Activated gamma-delta T cell (primary cell): ENCODE results near the gene KCNN3.
A peak's percentile ranks its signal among the peaks of the same experiment; 100 is the strongest.

Source experiments
- DNase-seq: peaks from one replicate; lab custom pipeline; 2025; lab: John Stamatoyannopoulos, UW

KCNN3 gene

DNA sequence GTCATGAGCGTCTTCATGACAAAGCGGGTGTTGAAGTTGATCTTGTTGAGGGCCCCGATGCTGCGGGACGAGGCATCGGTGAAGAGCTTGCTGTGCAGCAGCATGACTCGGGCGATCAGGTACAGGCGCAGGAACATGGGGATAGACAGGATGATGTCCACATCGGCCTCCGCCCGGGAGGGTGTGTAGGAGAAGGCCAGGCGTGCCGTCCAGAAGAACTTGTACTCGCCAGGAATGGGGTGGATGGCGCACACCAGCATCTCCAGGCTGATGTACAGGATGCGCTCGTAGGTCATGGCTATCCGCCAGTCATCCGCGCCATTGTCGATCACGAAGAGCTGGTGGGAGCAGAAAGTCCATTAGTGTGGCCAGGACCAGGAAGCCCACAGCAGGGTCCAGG, 98.0 kb downstream of the KCNN3 start:
- no peak for DNase-seq

DNA sequence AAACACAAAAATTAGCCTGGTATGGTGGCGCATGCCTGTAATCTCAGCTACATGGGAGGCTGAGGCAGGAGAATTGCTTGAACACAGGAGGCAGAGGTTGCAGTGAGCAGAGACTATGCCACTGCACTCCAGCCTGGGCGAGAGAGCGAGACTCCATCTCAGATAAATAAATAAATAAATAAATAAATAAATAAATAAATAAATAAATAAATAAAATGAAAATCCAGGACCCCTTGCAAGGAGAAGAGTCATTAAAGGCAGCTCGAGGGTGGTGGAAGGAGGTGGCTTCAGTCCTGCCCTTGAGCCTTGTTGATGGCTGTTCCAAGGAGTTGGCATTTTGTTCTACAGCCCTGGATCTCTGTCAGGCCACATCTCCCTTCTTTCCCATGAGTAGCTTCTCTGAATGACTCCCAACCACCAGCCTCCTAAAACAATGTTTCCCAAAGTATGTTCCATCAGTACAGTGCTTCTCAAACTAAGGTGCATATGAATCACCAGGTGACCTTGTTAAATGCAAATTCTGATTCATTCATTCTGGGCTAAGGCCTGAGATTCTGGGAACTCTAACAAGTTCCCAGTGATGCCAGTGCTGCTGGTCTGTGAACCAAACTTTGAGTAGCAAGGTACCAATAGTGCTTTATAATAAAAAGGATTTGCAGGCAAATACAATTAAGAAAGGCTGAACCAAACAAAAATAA, 99.0 kb downstream of the KCNN3 start:
- no peak for DNase-seq

DNA sequence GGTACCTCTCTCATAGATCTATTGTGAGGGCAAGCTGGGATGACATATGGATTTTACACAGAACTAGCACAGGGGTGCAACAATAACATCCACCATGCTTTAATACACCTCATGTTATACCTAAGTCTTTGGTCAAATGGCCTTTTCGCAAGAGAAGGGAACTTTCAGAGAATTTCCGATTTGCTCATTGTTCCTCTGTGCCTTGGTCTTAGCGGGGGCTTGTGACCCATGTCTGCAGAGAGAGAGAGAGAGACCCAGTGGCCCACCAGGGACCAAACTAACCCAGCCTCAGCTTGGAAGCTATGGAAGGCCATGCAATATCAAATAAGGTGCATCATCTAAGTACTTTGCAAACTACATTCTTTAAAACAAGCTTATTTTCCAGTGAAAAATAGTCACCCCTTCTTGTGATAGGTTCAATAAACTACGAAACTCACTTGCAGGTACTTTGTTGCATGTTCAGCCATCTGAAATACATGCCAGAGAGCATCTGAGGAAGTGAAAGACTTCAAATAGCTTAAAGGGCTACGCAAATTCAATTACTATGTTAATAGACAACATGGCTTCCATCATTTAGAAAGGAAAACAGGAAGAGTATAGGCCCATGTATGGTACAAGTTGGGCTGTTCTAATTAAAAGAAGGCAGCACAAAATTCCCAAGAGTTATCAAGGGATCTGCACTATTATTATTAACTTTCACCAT, 100.7 kb downstream of the KCNN3 start:
- DNase-seq, result no peak

GRCh38 chr1:154768456-154769125, 101.5 kb downstream of the KCNN3 start:
- no peak for DNase-seq

DNA sequence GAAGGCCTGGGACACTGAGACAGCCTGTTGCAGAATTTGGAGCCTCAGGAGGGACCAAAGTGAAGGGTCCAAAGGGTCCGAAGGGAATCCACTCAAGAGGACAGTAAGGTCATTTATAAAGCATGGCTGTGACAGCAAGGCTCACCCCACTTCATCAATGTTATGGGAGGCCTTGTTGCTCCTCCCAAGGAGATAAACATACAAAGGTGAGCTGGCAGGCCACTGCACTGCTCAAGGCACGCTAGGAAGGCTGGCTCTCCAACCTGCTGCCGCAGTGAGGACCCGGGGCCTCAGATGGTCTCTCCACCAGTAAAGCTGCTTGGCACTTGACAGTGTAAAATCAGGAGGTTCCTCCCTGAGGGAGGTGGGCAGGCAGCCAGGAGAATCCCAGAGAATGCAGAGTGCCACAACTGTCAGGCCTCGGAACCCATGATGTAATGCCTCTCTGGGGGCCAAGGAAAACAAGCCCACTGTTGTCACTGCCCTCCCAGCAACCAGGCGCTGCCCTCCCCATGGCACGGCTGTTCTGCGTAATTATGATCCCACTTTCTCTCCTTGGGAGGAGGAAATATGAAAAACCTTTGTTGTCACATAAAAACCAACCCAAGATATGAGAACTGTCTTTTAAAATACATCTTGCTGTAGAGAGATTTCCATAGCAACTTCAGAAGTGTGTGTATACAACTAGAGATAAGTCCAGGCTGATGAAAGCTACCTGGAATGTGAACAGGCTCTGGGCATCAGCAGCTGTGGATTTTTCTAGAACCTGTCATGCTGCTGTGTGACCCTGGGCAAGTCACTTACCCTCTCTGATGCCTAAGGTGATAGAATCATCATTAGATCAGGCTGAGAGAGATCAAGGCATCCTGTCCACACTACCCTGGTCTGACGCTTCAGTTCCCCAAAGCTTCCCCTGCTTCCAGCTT, 102.5 kb downstream of the KCNN3 start:
- DNase-seq, result no peak

- no peak for DNase-seq
Measured at GRCh38 chr1:154765970-154766369, 104.1 kb downstream of the KCNN3 start.

- DNase-seq, result no peak
Measured at GRCh38 chr1:154764773-154765172, 105.3 kb downstream of the KCNN3 start.

DNA sequence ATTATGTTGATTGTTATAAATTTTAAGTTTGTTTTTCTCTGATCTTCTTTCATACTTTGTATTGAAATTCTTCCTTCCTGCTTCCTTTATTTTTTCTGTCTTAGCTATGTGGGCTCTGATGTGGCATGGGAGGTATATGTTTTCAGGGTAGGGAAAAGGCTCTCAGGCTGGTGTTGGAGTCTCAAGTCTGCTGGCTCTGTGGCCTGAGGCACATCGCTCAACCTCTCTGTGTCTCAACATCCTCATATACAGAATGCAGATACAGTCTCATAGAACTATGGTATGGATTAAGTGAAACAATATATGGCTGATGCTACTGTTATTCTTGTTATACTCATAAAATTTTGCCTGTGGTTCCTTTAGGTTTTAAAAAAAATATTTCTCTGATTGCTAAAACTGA, 105.9 kb downstream of the KCNN3 start:
- DNase-seq, result no peak

GRCh38 chr1:154760469-154760933, 109.6 kb downstream of the KCNN3 start:
- peak; percentile 64 for DNase-seq

GRCh38 chr1:154759793-154760192, 110.3 kb downstream of the KCNN3 start:
- DNase-seq, result no peak

GRCh38 chr1:154759196-154759595, 110.9 kb downstream of the KCNN3 start:
- DNase-seq, result no peak

GRCh38 chr1:154758346-154758745, 111.7 kb downstream of the KCNN3 start:
- DNase-seq, result no peak

- no peak for DNase-seq
Measured at GRCh38 chr1:154756793-154757548, 113.1 kb downstream of the KCNN3 start.

DNA sequence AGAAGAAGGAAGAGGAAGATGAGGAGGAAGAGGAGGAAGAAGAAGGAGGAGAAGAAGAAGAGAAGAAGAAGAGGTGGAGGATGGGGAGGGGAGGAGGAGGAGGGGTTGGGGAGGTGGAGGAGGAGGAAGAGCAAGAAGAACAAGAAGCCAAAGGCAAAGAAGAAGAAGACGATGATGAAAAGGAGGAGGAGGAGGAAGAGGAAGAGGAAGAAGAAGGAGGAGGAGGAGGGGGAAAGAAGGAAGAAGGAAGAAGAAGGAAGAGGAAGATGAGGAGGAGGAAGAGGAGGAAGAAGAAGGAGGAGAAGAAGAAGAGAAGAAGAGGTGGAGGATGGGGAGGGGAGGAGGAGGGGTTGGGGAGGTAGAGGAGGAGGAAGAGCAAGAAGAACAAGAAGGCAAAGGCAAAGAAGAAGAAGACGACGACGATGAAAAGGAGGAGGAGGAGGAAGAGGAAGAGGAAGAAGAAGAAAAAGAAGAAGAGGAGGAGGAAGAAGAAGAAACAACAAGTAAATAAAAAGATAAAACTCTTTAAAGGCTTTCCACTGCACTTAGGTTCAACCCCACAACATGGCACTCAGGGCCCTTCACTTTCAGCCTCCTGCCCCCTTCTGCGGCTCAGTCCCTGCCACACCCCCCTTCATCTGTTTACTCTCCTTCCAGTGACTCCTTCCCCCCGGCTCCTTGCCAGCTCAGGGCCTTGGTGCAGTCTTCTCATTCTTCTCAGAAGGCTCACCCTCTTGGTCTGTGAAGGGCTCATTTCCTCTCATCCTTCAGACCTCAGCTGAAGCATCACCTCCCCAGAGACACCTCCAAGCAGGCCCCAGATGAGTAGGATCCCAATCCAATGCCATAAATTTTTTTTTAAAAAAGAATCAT, 114.0 kb downstream of the KCNN3 start:
- no peak for DNase-seq

DNA sequence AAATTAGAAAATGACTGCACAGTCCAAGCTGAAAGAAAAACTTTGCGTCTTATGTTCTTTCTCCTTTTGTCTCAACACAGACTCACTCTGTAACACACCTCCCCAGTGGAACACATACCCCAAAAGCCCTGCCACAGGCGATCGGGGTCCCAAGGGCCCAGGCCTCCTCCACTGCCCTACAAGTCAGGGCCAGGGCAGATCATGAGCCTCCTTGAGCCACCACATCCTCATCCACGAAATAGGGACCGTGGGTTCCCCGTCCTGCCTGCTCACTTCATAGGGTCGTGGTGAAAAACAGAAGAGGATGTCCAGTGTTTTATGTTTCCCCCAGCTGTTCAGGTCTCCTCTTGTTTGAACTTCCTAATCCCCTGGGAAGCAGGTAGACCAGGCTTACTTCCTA, 116.7 kb downstream of the KCNN3 start:
- DNase-seq, result no peak

GRCh38 chr1:154752273-154753030, 117.6 kb downstream of the KCNN3 start:
- DNase-seq, result no peak

DNA sequence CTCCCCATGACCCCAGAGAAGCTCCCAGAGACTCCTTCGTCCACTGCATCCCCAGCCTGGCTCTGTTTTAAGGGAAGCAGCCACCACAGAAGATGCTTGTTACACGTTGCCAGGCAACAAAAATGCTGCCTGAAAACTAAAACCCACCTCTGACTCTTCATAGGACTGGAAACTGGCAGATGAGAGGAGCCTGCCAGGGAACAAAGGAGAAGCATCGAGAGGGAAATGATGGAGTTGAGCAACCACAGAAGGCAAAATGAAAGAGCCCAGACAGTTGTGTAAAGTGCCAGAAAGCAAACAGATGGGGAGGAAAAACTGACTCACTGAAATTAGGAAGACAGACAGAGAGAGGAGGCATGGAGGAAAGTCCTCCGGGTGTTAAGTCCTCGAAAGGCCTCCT, 118.4 kb downstream of the KCNN3 start:
- no peak for DNase-seq

GRCh38 chr1:154750681-154751665, 119.1 kb downstream of the KCNN3 start:
- DNase-seq, result no peak
